HepG2 (cell line): Measurements from ENCODE around the gene CCL17. TPM values are rescaled to one million over a fixed set of nuclear protein-coding genes. Genes with fewer than 3 reads are reported as not detected.

Experiments
- ATF7-NPFF ChIP-seq: sonication (generic); formaldehyde crosslinking; IDR thresholded peaks from 2 replicates; pipeline ENCODE4 v1.8.1; 2023; ENCODE audit warnings: mild to moderate bottlenecking, low read depth, missing genetic modification reagents, moderate library complexity
- GZF1 ChIP-seq: sonication (generic); formaldehyde crosslinking; IDR thresholded peaks from 2 replicates; pipeline ENCODE4 v1.5.1; 2020; ENCODE audit warnings: mild to moderate bottlenecking, missing genetic modification reagents
- KLF16 ChIP-seq, 2 experiments: sonication (generic) in 1 of 2; formaldehyde crosslinking in 1 of 2; IDR thresholded peaks; 2 replicates each; pipeline versions ENCODE4 v1.6.1 to v1.8.0; 2016 to 2023; ENCODE audit warnings: missing genetic modification reagents in 2 of 2, missing compliant biosample characterization in 1 of 2
- PLRG1 ChIP-seq: fragments of 450-650 bp; conservative IDR thresholded peaks from 2 replicates; pipeline ENCODE4 v1.6.1; 2016
- ZBTB1 ChIP-seq: sonication (generic); formaldehyde crosslinking; IDR thresholded peaks from 2 replicates; pipeline ENCODE4 v1.4.0; 2020; ENCODE audit warnings: missing genetic modification reagents, borderline replicate concordance
- ZNF274 ChIP-seq: sonication (generic); formaldehyde crosslinking; IDR thresholded peaks from 2 replicates; pipeline ENCODE4 v1.5.1; 2020; ENCODE audit warnings: mild to moderate bottlenecking, missing genetic modification reagents
- ZNF292 ChIP-seq: sonication (generic); formaldehyde crosslinking; IDR thresholded peaks from 2 replicates; pipeline ENCODE4 v1.8.1; 2022; ENCODE audit warnings: mild to moderate bottlenecking, low read depth, missing genetic modification reagents, borderline replicate concordance
- polyA plus RNA-seq, 8 experiments: library from polyadenylated mRNA; depleted of rRNA in 3 of 8; stranded (reverse) in 7 of 8; unstranded in 1 of 8; fragments of >200 nt; fragmentation: Illumina TruSeq in 4 of 8; extraction: Trizol in 4 of 8; gene quantifications; 2 replicates each; pipeline versions ENCODE4 v1.2.1 to v1.2.3, GENCODE V29; 2011 to 2016; ENCODE audit warnings: low read depth in 4 of 8, missing spikeins in 1 of 8, mixed read lengths in 1 of 8; ENCODE audit not compliant: insufficient read depth in 1 of 8
- total RNA-seq, 5 experiments: library from RNA; depleted of rRNA; stranded (reverse); fragments of >200 nt; fragmentation: Illumina TruSeq; extraction: Trizol; gene quantifications; 2 replicates each; pipeline ENCODE4 v1.2.3, GENCODE V29; 2016; ENCODE audit warnings: low read depth in 1 of 5
- TF ChIP-seq, protein P1 (sequence below): sonication (generic); formaldehyde crosslinking; IDR thresholded peaks from 2 replicates; pipeline ENCODE4 v1.4.0; 2020; ENCODE audit warnings: missing genetic modification reagents, mild to moderate bottlenecking, borderline replicate concordance
- TF ChIP-seq, protein P2 (sequence below): sonication (generic); formaldehyde crosslinking; IDR thresholded peaks from 2 replicates; pipeline ENCODE4 v1.4.0; 2020; ENCODE audit warnings: mild to moderate bottlenecking, missing genetic modification reagents
- TF ChIP-seq, protein P3 (sequence below): sonication (generic); formaldehyde crosslinking; IDR thresholded peaks from 2 replicates; pipeline ENCODE4 v1.5.1; 2020; ENCODE audit warnings: mild to moderate bottlenecking, missing genetic modification reagents, moderate library complexity
- TF ChIP-seq, protein P4 (sequence below): sonication (generic); formaldehyde crosslinking; IDR thresholded peaks from 2 replicates; pipeline ENCODE4 v1.8.0; 2022; ENCODE audit warnings: missing genetic modification reagents, mild to moderate bottlenecking, moderate library complexity, borderline replicate concordance

Gene CCL17
- total and polyA plus RNA-seq, 2 of the 13 experiments (the other 11 are each of a cell fraction or from before 2014, with no cell fraction given), result not detected

DNA sequence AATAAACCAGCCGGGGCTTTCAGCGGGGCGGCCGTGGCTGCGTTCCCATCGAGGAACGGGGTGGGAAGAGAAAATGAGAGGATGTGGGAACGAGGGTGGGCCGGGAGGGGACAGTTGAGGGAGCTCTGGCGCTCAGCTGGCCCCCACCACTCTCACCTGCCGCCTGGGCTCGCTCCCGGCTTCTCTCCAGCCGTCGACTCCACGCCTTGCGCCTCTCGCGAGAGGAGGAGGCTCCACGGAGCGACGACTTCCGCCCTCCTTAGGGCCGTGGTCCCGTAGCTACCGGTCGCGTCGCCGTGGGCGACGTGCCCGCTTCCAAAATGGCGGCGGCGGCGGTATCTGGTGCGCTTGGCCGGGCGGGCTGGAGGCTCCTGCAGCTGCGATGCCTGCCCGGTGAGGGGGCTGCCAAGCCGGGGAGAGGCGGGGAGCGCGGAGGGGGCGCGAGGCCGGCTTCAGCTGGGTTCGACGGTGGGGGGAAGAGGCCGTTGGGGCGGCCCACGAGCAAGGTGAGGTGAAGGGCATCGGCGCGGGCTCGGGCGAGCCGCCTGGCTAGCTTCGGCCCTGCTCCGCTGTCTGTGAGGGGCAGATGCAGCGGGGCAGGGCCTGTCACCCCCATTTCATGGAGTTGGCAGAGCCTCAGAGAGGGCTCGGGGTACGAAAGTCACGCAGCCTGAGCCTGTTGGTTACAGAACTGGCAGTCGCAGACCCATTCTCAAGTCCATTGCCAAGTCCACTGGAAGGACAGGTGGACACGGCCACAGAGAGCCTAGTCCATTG is 42.8 kb downstream of the CCL17 start, which contains the start of the genes CIAPIN1 and COQ9 (continued):
- TF ChIP-seq, protein P1, sequence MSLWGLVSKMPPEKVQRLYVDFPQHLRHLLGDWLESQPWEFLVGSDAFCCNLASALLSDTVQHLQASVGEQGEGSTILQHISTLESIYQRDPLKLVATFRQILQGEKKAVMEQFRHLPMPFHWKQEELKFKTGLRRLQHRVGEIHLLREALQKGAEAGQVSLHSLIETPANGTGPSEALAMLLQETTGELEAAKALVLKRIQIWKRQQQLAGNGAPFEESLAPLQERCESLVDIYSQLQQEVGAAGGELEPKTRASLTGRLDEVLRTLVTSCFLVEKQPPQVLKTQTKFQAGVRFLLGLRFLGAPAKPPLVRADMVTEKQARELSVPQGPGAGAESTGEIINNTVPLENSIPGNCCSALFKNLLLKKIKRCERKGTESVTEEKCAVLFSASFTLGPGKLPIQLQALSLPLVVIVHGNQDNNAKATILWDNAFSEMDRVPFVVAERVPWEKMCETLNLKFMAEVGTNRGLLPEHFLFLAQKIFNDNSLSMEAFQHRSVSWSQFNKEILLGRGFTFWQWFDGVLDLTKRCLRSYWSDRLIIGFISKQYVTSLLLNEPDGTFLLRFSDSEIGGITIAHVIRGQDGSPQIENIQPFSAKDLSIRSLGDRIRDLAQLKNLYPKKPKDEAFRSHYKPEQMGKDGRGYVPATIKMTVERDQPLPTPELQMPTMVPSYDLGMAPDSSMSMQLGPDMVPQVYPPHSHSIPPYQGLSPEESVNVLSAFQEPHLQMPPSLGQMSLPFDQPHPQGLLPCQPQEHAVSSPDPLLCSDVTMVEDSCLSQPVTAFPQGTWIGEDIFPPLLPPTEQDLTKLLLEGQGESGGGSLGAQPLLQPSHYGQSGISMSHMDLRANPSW (CRISPR knock-in tag), result 0 out of 2 replicates have a peak, but pooled peaks have one; percentile 56
- TF ChIP-seq ZBTB1 (CRISPR knock-in tag) (no peak), PLRG1 (no peak), ZNF292 (CRISPR knock-in tag) (peak; percentile 64; the same call in 1 of the 2 replicates), GZF1 (CRISPR knock-in tag) (peak; percentile 89; the same call in 1 of the 2 replicates), ZNF274 (CRISPR knock-in tag) (peak; percentile 94; the same call in 1 of the 2 replicates), KLF16 (CRISPR knock-in tag; IDR thresholded peaks at IDR 0.05) (peak in 1 of 2 experiments; percentile 98; a peak in 2 of 4 replicates), ATF7-NPFF (CRISPR knock-in tag) (peak; percentile 96)
- TF ChIP-seq, protein P2, sequence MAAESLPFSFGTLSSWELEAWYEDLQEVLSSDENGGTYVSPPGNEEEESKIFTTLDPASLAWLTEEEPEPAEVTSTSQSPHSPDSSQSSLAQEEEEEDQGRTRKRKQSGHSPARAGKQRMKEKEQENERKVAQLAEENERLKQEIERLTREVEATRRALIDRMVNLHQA (CRISPR knock-in tag), result no peak
- TF ChIP-seq, protein P3, sequence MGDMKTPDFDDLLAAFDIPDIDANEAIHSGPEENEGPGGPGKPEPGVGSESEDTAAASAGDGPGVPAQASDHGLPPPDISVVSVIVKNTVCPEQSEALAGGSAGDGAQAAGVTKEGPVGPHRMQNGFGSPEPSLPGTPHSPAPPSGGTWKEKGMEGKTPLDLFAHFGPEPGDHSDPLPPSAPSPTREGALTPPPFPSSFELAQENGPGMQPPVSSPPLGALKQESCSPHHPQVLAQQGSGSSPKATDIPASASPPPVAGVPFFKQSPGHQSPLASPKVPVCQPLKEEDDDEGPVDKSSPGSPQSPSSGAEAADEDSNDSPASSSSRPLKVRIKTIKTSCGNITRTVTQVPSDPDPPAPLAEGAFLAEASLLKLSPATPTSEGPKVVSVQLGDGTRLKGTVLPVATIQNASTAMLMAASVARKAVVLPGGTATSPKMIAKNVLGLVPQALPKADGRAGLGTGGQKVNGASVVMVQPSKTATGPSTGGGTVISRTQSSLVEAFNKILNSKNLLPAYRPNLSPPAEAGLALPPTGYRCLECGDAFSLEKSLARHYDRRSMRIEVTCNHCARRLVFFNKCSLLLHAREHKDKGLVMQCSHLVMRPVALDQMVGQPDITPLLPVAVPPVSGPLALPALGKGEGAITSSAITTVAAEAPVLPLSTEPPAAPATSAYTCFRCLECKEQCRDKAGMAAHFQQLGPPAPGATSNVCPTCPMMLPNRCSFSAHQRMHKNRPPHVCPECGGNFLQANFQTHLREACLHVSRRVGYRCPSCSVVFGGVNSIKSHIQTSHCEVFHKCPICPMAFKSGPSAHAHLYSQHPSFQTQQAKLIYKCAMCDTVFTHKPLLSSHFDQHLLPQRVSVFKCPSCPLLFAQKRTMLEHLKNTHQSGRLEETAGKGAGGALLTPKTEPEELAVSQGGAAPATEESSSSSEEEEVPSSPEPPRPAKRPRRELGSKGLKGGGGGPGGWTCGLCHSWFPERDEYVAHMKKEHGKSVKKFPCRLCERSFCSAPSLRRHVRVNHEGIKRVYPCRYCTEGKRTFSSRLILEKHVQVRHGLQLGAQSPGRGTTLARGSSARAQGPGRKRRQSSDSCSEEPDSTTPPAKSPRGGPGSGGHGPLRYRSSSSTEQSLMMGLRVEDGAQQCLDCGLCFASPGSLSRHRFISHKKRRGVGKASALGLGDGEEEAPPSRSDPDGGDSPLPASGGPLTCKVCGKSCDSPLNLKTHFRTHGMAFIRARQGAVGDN (CRISPR knock-in tag), result peak; percentile 97
- TF ChIP-seq, protein P4, sequence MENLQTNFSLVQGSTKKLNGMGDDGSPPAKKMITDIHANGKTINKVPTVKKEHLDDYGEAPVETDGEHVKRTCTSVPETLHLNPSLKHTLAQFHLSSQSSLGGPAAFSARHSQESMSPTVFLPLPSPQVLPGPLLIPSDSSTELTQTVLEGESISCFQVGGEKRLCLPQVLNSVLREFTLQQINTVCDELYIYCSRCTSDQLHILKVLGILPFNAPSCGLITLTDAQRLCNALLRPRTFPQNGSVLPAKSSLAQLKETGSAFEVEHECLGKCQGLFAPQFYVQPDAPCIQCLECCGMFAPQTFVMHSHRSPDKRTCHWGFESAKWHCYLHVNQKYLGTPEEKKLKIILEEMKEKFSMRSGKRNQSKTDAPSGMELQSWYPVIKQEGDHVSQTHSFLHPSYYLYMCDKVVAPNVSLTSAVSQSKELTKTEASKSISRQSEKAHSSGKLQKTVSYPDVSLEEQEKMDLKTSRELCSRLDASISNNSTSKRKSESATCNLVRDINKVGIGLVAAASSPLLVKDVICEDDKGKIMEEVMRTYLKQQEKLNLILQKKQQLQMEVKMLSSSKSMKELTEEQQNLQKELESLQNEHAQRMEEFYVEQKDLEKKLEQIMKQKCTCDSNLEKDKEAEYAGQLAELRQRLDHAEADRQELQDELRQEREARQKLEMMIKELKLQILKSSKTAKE (CRISPR knock-in tag), result peak; percentile 80
